GM18858 (cell line): ENCODE data around the gene FBN1.

ENCODE experiments used
- ATAC-seq: cut with Tn5 transposase; IDR thresholded peaks from one replicate; pipeline ENCODE4 v1.9.1; 2021; ENCODE audit not compliant: unreplicated experiment

Gene FBN1

GRCh38 chr15:48381861-48382260, 263.6 kb downstream of the FBN1 start:
- ATAC-seq, result no peak

- no peak for ATAC-seq
These were observed 265.3 kb downstream of the FBN1 start for GRCh38 chr15:48380198-48380597.

GRCh38 chr15:48375767-48376166, 269.7 kb downstream of the FBN1 start:
- ATAC-seq, result no peak

GRCh38 chr15:48374472-48374871, 271.0 kb downstream of the FBN1 start:
- ATAC-seq, result no peak

- no peak for ATAC-seq
These were observed 271.6 kb downstream of the FBN1 start for GRCh38 chr15:48373821-48374451.

- ATAC-seq, result no peak
These were observed 273.5 kb downstream of the FBN1 start for GRCh38 chr15:48371961-48372360.

GRCh38 chr15:48371550-48371949, 274.0 kb downstream of the FBN1 start:
- ATAC-seq, result no peak

GRCh38 chr15:48370460-48370859, 275.0 kb downstream of the FBN1 start:
- ATAC-seq, result no peak

- ATAC-seq, result no peak
These were observed 278.0 kb downstream of the FBN1 start for GRCh38 chr15:48367483-48367882.

GRCh38 chr15:48366584-48367312, 278.8 kb downstream of the FBN1 start:
- no peak for ATAC-seq

- no peak for ATAC-seq
These were observed 279.9 kb downstream of the FBN1 start for GRCh38 chr15:48365575-48365974.

- ATAC-seq, result no peak
These were observed 282.0 kb downstream of the FBN1 start for GRCh38 chr15:48363474-48363873.

GRCh38 chr15:48361685-48362084, 283.8 kb downstream of the FBN1 start:
- no peak for ATAC-seq

- ATAC-seq, result no peak
These were observed 284.7 kb downstream of the FBN1 start for GRCh38 chr15:48360841-48361240.
